ACC112 (cell line): ENCODE results near the gene KIAA0232.

ENCODE experiments used
- H2AFZ ChIP-seq: fragments of 200-600 bp; sonication (generic); one replicate; pipeline ENCODE4 v1.6.0; 2017; ENCODE audit warnings: antibody characterized with exemption, low read length; ENCODE audit not compliant: unreplicated experiment
- H3K27ac ChIP-seq: fragments of 200-600 bp; sonication (generic); 2 replicates; pipeline ENCODE4 v1.5.1; 2014; ENCODE audit warnings: low read depth, mild to moderate bottlenecking, antibody characterized with exemption, low read length, moderate library complexity
- H3K27me3 ChIP-seq: fragments of 200-600 bp; sonication (generic); 2 replicates; pipeline ENCODE4 v1.6.1; 2014; ENCODE audit warnings: mild to moderate bottlenecking, antibody characterized with exemption, low read length, moderate library complexity, mixed read lengths; ENCODE audit not compliant: insufficient read depth
- H3K36me3 ChIP-seq: fragments of 200-600 bp; sonication (generic); 2 replicates; pipeline ENCODE4 v1.6.1; 2016; ENCODE audit warnings: mild to moderate bottlenecking, antibody characterized with exemption, low read length, moderate library complexity, mixed read lengths; ENCODE audit not compliant: insufficient read depth
- H3K4me1 ChIP-seq: fragments of 200-600 bp; sonication (generic); one replicate; pipeline ENCODE4 v1.6.1; 2016; ENCODE audit warnings: low read length, mixed read lengths; ENCODE audit not compliant: insufficient read depth, unreplicated experiment, control insufficient read depth
- H3K4me3 ChIP-seq: fragments of 200-600 bp; sonication (generic); 2 replicates; pipeline ENCODE4 v1.5.1; 2014; ENCODE audit warnings: mild to moderate bottlenecking, low read depth, low read length
- H3K79me2 ChIP-seq: fragments of 200-600 bp; sonication (generic); one replicate; pipeline ENCODE4 v1.6.0; 2016; ENCODE audit warnings: low read length; ENCODE audit not compliant: control insufficient read depth, unreplicated experiment, insufficient read depth

KIAA0232 gene

GRCh38 chr4:6782147-6782845 lies at the start of gene KIAA0232:
Gene KIAA0232 (plus strand): TSS chr4:6782727. CDS start chr4:6824454, 41,727 bp downstream.
- Histone ChIP-seq H3K4me3 (peak within 1 kb of the TSS; percentile 98), H3K79me2 (peaks cover 37% of the 10 kb centered on the region), H3K36me3 (no peaks in the 10 kb centered on the region), H3K4me1 (peaks cover 5% of the 10 kb centered on the region), H3K27me3 (no peaks in the 10 kb centered on the region), H3K27ac (peak within 1 kb of the TSS; percentile 79), H2AFZ (peak within 1 kb of the TSS; percentile 99)

- Histone ChIP-seq H3K4me1 (peaks cover 12% of the 10 kb centered on the region), H3K36me3 (no peaks in the 10 kb centered on the region), H3K27ac (no peak overlapping the region), H3K4me3 (no peak overlapping the region), H3K27me3 (no peaks in the 10 kb centered on the region), H3K79me2 (no peaks in the 10 kb centered on the region), H2AFZ (no peak overlapping the region)
These were observed 49.0 kb upstream of the KIAA0232 start for GRCh38 chr4:6733358-6734164.

GRCh38 chr4:6734165-6734786 lies 48.3 kb upstream of the KIAA0232 start:
- Histone ChIP-seq H3K4me1 (peaks cover 12% of the 10 kb centered on the region), H2AFZ (no peak overlapping the region), H3K4me3 (no peak overlapping the region), H3K27me3 (no peaks in the 10 kb centered on the region), H3K36me3 (no peaks in the 10 kb centered on the region), H3K27ac (no peak overlapping the region), H3K79me2 (no peaks in the 10 kb centered on the region)

GRCh38 chr4:6739920-6740319 lies 42.6 kb upstream of the KIAA0232 start:
- Histone ChIP-seq H3K4me3 (no peak overlapping the region), H3K36me3 (no peaks in the 10 kb centered on the region), H2AFZ (no peak overlapping the region), H3K27ac (no peak overlapping the region), H3K4me1 (no peaks in the 10 kb centered on the region), H3K79me2 (no peaks in the 10 kb centered on the region), H3K27me3 (no peaks in the 10 kb centered on the region)

GRCh38 chr4:6740347-6740746 lies 42.2 kb upstream of the KIAA0232 start:
- H3K79me2 ChIP-seq, result no peaks in the 10 kb centered on the region
- H3K4me1 ChIP-seq, result no peaks in the 10 kb centered on the region
- H3K36me3 ChIP-seq, result no peaks in the 10 kb centered on the region
- no peak overlapping the region for H3K27ac ChIP-seq
- no peaks in the 10 kb centered on the region for H3K27me3 ChIP-seq
- no peak overlapping the region for H2AFZ ChIP-seq
- no peak overlapping the region for H3K4me3 ChIP-seq

- Histone ChIP-seq H3K4me1 (peaks cover 5% of the 10 kb centered on the region), H3K4me3 (no peak overlapping the region), H3K79me2 (no peaks in the 10 kb centered on the region), H3K36me3 (no peaks in the 10 kb centered on the region), H3K27ac (no peak overlapping the region), H2AFZ (no peak overlapping the region), H3K27me3 (no peaks in the 10 kb centered on the region)
These were observed 40.0 kb upstream of the KIAA0232 start for GRCh38 chr4:6742507-6742906.

- no peak overlapping the region for H3K4me3 ChIP-seq
- H2AFZ ChIP-seq, result no peak overlapping the region
- no peak overlapping the region for H3K27ac ChIP-seq
- H3K27me3 ChIP-seq, result no peaks in the 10 kb centered on the region
- H3K4me1 ChIP-seq, result peaks cover 7% of the 10 kb centered on the region
- H3K79me2 ChIP-seq, result no peaks in the 10 kb centered on the region
- H3K36me3 ChIP-seq, result no peaks in the 10 kb centered on the region
These were observed 39.5 kb upstream of the KIAA0232 start for GRCh38 chr4:6742989-6743388.

GRCh38 chr4:6746721-6747293 lies 35.7 kb upstream of the KIAA0232 start:
- Histone ChIP-seq H3K27me3 (no peaks in the 10 kb centered on the region), H3K4me1 (peaks cover 21% of the 10 kb centered on the region), H3K27ac (no peak overlapping the region), H3K4me3 (no peak overlapping the region), H2AFZ (no peak overlapping the region), H3K36me3 (no peaks in the 10 kb centered on the region), H3K79me2 (no peaks in the 10 kb centered on the region)

- no peaks in the 10 kb centered on the region for H3K36me3 ChIP-seq
- no peak overlapping the region for H3K27ac ChIP-seq
- no peaks in the 10 kb centered on the region for H3K79me2 ChIP-seq
- H3K4me3 ChIP-seq, result no peak overlapping the region
- peaks cover 21% of the 10 kb centered on the region for H3K4me1 ChIP-seq
- peak overlapping the region; percentile 6 for H2AFZ ChIP-seq
- no peaks in the 10 kb centered on the region for H3K27me3 ChIP-seq
These were observed 35.1 kb upstream of the KIAA0232 start for GRCh38 chr4:6747294-6748051.

GRCh38 chr4:6748286-6748685 lies 34.2 kb upstream of the KIAA0232 start:
- H2AFZ ChIP-seq, result no peak overlapping the region
- H3K36me3 ChIP-seq, result no peaks in the 10 kb centered on the region
- H3K27ac ChIP-seq, result no peak overlapping the region
- H3K4me3 ChIP-seq, result no peak overlapping the region
- peaks cover 21% of the 10 kb centered on the region for H3K4me1 ChIP-seq
- H3K79me2 ChIP-seq, result no peaks in the 10 kb centered on the region
- no peaks in the 10 kb centered on the region for H3K27me3 ChIP-seq
